ENCODE data around the gene WWC1. TPM values are rescaled to one million over a fixed set of nuclear protein-coding genes. Genes with fewer than 3 reads are reported as not detected.

Gene WWC1
- total and polyA plus RNA-seq, 10 of the 15 experiments (the other 5 are each of a cell fraction or from before 2014, with no cell fraction given) = 0.50 to 7.8 (median 2.5) TPM

DNA sequence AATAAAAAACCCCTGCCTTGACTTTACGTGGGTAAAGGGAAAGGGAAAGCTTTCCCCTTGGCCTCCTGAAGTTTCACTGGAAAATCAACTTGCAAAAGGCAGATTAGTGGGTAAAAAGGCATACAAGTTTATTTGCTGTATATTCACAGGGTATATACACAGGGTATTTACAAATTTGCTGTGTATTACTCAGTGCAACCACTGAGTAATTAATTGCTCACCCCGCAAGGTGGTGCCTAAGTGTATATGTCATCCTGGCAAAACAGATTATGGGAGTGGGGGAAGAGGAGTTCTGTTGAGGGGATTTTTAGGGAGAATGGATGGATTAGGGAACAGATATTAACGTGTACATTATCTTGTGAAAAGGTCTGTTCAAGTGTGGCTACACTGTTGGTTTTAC, 187.7 kb downstream of the WWC1 start:
- POLR2A ChIA-PET = no interaction called here
- H3K27me3 ChIP-seq (replicated peaks in 1 of 2; ENCODE audit: control insufficient read depth in 2 of 2, insufficient read depth in 2 of 2, low read length in 1 of 2) = no peaks in the 10 kb centered on the region
- DNase-seq (ENCODE audit: low read depth, low spot score) = no peak
- no peak overlapping the region for H3K4me2 ChIP-seq (ENCODE audit: control insufficient read depth, insufficient read depth)
- WGBS (ENCODE audit: insufficient coverage, insufficient replicate concordance, low lambda C conversion rate, missing lambda C conversion rate) = 64% methylated on average over 3 of the region's 3 CpGs
- no peak overlapping the region for H3K9ac ChIP-seq (ENCODE audit: control insufficient read depth, insufficient read depth, low read length)
- no TSS peak for BruUV-seq (replicated peaks)
- H3K9me3 ChIP-seq (replicated peaks; ENCODE audit: control insufficient read depth, insufficient read depth, low read length) = no peaks in the 10 kb centered on the region
- ATAC-seq = no peak
- SMC1A ChIA-PET (ENCODE audit: uncharacterized antibody, unreplicated experiment) = no interaction called here
- no peaks in the 10 kb centered on the region for H3K79me2 ChIP-seq (ENCODE audit: control insufficient read depth, insufficient read depth, low read length)
- no peak overlapping the region for H2AFZ ChIP-seq (ENCODE audit: control insufficient read depth, low read depth, low read length)
- no peak overlapping the region for H3K4me3 ChIP-seq
- in situ Hi-C loops (cut with MboI) = no loop called here
- intact Hi-C loops (cut with micrococcal nuclease; ENCODE audit: unreplicated experiment) = no loop called here
- no peak for FAIRE-seq
- no peak overlapping the region for H3K27ac ChIP-seq (ENCODE audit: control insufficient read depth, insufficient read depth)
- peaks cover 5% of the 10 kb centered on the region; the same call in 1 of the 2 replicates for H3K4me1 ChIP-seq (ENCODE audit: control insufficient read depth, insufficient read depth, low read length)
- no peak for TF ChIP-seq NFXL1 (IDR thresholded peaks at IDR 0.05; ENCODE audit: borderline replicate concordance)
- TF ChIP-seq ZNF207 (IDR thresholded peaks at IDR 0.05; ENCODE audit: borderline replicate concordance) = no peak
- TF ChIP-seq, protein P1, sequence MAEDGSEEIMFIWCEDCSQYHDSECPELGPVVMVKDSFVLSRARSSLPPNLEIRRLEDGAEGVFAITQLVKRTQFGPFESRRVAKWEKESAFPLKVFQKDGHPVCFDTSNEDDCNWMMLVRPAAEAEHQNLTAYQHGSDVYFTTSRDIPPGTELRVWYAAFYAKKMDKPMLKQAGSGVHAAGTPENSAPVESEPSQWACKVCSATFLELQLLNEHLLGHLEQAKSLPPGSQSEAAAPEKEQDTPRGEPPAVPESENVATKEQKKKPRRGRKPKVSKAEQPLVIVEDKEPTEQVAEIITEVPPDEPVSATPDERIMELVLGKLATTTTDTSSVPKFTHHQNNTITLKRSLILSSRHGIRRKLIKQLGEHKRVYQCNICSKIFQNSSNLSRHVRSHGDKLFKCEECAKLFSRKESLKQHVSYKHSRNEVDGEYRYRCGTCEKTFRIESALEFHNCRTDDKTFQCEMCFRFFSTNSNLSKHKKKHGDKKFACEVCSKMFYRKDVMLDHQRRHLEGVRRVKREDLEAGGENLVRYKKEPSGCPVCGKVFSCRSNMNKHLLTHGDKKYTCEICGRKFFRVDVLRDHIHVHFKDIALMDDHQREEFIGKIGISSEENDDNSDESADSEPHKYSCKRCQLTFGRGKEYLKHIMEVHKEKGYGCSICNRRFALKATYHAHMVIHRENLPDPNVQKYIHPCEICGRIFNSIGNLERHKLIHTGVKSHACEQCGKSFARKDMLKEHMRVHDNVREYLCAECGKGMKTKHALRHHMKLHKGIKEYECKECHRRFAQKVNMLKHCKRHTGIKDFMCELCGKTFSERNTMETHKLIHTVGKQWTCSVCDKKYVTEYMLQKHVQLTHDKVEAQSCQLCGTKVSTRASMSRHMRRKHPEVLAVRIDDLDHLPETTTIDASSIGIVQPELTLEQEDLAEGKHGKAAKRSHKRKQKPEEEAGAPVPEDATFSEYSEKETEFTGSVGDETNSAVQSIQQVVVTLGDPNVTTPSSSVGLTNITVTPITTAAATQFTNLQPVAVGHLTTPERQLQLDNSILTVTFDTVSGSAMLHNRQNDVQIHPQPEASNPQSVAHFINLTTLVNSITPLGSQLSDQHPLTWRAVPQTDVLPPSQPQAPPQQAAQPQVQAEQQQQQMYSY (CRISPR knock-in tag; IDR thresholded peaks at IDR 0.05) = no peak
- TF ChIP-seq, protein P2, sequence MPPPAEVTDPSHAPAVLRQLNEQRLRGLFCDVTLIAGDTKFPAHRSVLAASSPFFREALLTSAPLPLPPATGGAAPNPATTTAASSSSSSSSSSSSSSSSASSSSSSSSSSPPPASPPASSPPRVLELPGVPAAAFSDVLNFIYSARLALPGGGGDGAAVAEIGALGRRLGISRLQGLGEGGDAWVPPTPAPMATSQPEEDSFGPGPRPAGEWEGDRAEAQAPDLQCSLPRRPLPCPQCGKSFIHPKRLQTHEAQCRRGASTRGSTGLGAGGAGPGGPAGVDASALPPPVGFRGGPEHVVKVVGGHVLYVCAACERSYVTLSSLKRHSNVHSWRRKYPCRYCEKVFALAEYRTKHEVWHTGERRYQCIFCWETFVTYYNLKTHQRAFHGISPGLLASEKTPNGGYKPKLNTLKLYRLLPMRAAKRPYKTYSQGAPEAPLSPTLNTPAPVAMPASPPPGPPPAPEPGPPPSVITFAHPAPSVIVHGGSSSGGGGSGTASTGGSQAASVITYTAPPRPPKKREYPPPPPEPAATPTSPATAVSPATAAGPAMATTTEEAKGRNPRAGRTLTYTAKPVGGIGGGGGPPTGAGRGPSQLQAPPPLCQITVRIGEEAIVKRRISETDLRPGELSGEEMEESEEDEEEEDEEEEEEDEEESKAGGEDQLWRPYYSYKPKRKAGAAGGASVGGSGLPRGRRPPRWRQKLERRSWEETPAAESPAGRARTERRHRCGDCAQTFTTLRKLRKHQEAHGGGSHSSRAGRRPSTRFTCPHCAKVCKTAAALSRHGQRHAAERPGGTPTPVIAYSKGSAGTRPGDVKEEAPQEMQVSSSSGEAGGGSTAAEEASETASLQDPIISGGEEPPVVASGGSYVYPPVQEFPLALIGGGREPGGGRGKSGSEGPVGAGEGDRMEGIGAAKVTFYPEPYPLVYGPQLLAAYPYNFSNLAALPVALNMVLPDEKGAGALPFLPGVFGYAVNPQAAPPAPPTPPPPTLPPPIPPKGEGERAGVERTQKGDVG (CRISPR knock-in tag; IDR thresholded peaks at IDR 0.05) = no peak
- TF ChIP-seq, protein P3, sequence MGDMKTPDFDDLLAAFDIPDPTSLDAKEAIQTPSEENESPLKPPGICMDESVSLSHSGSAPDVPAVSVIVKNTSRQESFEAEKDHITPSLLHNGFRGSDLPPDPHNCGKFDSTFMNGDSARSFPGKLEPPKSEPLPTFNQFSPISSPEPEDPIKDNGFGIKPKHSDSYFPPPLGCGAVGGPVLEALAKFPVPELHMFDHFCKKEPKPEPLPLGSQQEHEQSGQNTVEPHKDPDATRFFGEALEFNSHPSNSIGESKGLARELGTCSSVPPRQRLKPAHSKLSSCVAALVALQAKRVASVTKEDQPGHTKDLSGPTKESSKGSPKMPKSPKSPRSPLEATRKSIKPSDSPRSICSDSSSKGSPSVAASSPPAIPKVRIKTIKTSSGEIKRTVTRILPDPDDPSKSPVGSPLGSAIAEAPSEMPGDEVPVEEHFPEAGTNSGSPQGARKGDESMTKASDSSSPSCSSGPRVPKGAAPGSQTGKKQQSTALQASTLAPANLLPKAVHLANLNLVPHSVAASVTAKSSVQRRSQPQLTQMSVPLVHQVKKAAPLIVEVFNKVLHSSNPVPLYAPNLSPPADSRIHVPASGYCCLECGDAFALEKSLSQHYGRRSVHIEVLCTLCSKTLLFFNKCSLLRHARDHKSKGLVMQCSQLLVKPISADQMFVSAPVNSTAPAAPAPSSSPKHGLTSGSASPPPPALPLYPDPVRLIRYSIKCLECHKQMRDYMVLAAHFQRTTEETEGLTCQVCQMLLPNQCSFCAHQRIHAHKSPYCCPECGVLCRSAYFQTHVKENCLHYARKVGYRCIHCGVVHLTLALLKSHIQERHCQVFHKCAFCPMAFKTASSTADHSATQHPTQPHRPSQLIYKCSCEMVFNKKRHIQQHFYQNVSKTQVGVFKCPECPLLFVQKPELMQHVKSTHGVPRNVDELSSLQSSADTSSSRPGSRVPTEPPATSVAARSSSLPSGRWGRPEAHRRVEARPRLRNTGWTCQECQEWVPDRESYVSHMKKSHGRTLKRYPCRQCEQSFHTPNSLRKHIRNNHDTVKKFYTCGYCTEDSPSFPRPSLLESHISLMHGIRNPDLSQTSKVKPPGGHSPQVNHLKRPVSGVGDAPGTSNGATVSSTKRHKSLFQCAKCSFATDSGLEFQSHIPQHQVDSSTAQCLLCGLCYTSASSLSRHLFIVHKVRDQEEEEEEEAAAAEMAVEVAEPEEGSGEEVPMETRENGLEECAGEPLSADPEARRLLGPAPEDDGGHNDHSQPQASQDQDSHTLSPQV (IDR thresholded peaks at IDR 0.05) = no peak
- no peak for TF ChIP-seq ZBED1 (IDR thresholded peaks at IDR 0.05; ENCODE audit: borderline replicate concordance)
- no peak for TF ChIP-seq SIN3A (IDR thresholded peaks at IDR 0.05; ENCODE audit: low read depth, low read length)
- no peak for TF ChIP-seq SMC3 (IDR thresholded peaks at IDR 0.05; ENCODE audit: borderline replicate concordance, low read length)
- no peaks in the 10 kb centered on the region for H4K20me1 ChIP-seq (ENCODE audit: control insufficient read depth, insufficient read depth)
- H3K36me3 ChIP-seq (ENCODE audit: control insufficient read depth in 2 of 2, insufficient read depth in 2 of 2, low read length in 1 of 2) = no peaks in the 10 kb centered on the region
- RAD21 ChIA-PET (ENCODE audit: unreplicated experiment) = no interaction called here
- CTCF ChIA-PET = no interaction called here
